ENCODE results near the gene LZTS3.
A peak's percentile ranks its signal among the peaks of the same experiment; 100 is the strongest.

The LZTS3 gene

DNA sequence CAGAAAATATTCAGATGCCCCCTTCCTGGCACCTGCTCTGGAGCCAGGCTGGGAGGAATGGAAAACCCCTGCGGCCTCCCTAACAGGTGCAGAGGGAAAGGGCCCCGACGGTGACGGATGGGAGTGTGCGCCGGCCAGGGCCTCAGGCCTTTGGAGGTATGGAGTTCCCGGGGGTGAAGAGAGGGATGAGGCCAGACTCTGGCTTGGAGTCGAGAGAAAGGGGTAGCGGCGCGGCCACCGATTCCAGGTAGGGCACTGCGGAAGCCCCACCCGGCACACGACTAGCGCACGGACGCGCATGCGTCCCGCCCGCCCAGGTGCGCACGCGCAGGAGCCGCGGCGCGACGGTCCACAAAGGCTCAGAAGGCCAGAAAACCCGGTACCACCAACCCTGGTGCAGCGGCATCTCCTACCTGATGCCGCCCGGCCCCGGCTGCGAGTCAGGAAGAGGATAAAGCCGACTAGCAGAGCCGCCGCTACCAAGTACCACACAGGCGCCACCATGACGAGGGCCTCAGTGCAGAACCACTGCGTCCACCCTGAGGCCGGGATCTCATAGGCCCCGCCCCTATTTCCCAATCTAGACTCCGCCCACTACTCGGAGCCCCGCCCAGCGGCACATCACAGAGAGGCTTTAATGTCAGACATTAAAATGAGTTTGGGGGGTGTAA, 30.9 kb upstream of the LZTS3 start, which contains the start of gene DDRGK1 (continued):
- TF ChIP-seq ZNF561 (tag by site-specific recombination; IDR thresholded peaks at IDR 0.05; ENCODE audit: borderline replicate concordance) (peak; percentile 58; the same call in 1 of the 2 replicates), SP2 (tag by site-specific recombination; IDR thresholded peaks at IDR 0.05) (peak; percentile 75), ZNF449 (tag by site-specific recombination; IDR thresholded peaks at IDR 0.05) (peak; percentile 86), ZNF114 (tag by site-specific recombination; IDR thresholded peaks at IDR 0.05) (no peak), ZNF16 (tag by site-specific recombination; IDR thresholded peaks at IDR 0.05; ENCODE audit: low read depth) (no peak), KLF8 (tag by site-specific recombination; IDR thresholded peaks at IDR 0.05) (peak; percentile 72), ZNF48 (tag by site-specific recombination; IDR thresholded peaks at IDR 0.05) (no peak), ZNF335 (tag by site-specific recombination; conservative IDR thresholded peaks at IDR 0.05) (peak; percentile 76), PATZ1 (tag by site-specific recombination; IDR thresholded peaks at IDR 0.05) (peak; percentile 53), ZNF777 (tag by site-specific recombination; IDR thresholded peaks at IDR 0.05; ENCODE audit: borderline replicate concordance) (peak; percentile 37; the same call in 1 of the 2 replicates), SCRT2 (tag by site-specific recombination; IDR thresholded peaks at IDR 0.05) (peak; percentile 57; the same call in 1 of the 2 replicates), ZBTB17 (tag by site-specific recombination; IDR thresholded peaks at IDR 0.05) (no peak)
- TF ChIP-seq, protein P1, sequence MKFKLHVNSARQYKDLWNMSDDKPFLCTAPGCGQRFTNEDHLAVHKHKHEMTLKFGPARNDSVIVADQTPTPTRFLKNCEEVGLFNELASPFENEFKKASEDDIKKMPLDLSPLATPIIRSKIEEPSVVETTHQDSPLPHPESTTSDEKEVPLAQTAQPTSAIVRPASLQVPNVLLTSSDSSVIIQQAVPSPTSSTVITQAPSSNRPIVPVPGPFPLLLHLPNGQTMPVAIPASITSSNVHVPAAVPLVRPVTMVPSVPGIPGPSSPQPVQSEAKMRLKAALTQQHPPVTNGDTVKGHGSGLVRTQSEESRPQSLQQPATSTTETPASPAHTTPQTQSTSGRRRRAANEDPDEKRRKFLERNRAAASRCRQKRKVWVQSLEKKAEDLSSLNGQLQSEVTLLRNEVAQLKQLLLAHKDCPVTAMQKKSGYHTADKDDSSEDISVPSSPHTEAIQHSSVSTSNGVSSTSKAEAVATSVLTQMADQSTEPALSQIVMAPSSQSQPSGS (tag by site-specific recombination; IDR thresholded peaks at IDR 0.05; ENCODE audit: low read depth), result no peak

DNA sequence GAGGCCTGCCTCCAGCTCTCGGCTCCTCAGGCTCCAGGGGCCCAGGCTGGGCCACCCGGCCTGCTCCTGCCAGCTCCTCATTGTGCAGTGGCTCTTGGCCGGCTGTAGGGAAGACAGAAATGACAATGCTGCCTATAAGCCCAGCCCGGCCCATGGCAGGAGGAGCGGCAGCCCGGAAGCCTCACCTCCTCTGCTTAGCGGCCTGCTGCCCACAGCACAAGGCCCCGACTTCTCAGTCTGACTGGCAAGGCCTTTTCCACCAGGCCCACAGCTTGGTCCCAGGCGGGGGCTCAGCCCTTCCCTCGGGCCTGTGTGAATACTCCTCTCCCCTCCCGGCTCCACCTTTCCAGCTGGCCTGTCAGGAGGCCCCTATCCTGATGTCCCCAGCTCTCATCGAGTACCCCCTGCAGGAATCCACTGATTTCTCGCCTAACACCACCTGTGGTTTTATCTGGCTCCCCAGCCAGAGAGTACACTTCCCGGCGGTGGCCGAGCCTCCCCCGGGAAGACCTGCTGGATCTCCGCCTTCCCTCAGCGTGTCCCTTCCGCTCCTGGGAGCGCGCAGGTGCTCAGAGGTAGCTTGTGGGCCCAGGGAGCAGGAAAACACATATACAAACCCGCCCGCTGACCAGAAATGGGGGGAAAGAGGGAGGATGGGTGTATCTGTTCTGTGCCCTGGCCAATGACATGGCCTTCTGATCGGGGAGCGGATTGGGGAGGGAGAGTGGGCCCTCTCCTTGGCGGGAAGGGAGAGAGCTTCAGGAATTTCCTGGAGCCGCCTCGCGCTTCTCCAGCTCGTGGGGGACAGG, 30.2 kb upstream of the LZTS3 start:
- H3K4me3 ChIP-seq (ENCODE audit: low read depth, low read length), result peak overlapping the region; percentile 89
- ChIA-PET POLR2A (interaction anchor here (0.6 to 1.8 kb wide), 8 partner anchors 12 to 44 kb away, joined by 3 to 11 read pairs (median 4); partner anchors contain the start of genes FASTKD5, LZTS3 and UBOX5), CTCF (interaction anchor here (0.5 to 1.0 kb wide), 6 partner anchors 15 to 333 kb away, joined by 3 to 5 read pairs (median 4); no protein-coding TSS in a partner anchor)
- peaks cover 29 to 39% of the 10 kb centered on the region in 2 experiments; a peak in 2 of 3 replicates for H3K36me3 ChIP-seq (ENCODE audit: control insufficient read depth in 2 of 2, insufficient read depth in 1 of 2, low read length in 2 of 2)
- H3K9me3 ChIP-seq (ENCODE audit: control insufficient read depth, insufficient read depth, low read depth, low read length), result no peaks in the 10 kb centered on the region
- H3K27ac ChIP-seq (ENCODE audit: extremely low read depth, low read depth, low read length), result peak overlapping the region; percentile 96
- peaks cover 9% of the 10 kb centered on the region for H3K4me1 ChIP-seq (ENCODE audit: control insufficient read depth, insufficient read depth, low read length)
- peak; percentile 69 for TF ChIP-seq ZNF394 (tag by site-specific recombination; IDR thresholded peaks at IDR 0.05; ENCODE audit: borderline replicate concordance)
- TF ChIP-seq SCRT2 (tag by site-specific recombination; IDR thresholded peaks at IDR 0.05), result peak; percentile 55; the same call in 1 of the 2 replicates
- TF ChIP-seq ZFP69B (tag by site-specific recombination; IDR thresholded peaks at IDR 0.05), result peak; percentile 85
- TF ChIP-seq SP2 (tag by site-specific recombination; IDR thresholded peaks at IDR 0.05), result peak; percentile 55
- TF ChIP-seq ZBTB7A (tag by site-specific recombination; IDR thresholded peaks at IDR 0.05; ENCODE audit: low read depth), result no peak
- TF ChIP-seq PRDM6 (tag by site-specific recombination; IDR thresholded peaks at IDR 0.05), result no peak
- peak; percentile 90 for TF ChIP-seq ZNF398 (tag by site-specific recombination; IDR thresholded peaks at IDR 0.05)
- TF ChIP-seq ZFP3 (tag by site-specific recombination; IDR thresholded peaks at IDR 0.05; ENCODE audit: low read depth), result 0 out of 2 replicates have a peak, but pooled peaks have one; percentile 6
- peak; percentile 88 for TF ChIP-seq ZNF692 (tag by site-specific recombination; IDR thresholded peaks at IDR 0.05)
- peak; percentile 74 for TF ChIP-seq ZNF341 (tag by site-specific recombination; IDR thresholded peaks at IDR 0.05; ENCODE audit: low read depth)
- TF ChIP-seq ZIC2 (tag by site-specific recombination; IDR thresholded peaks at IDR 0.05), result peak; percentile 99
- no peak for TF ChIP-seq ZNF548 (tag by site-specific recombination; IDR thresholded peaks at IDR 0.05)
